ENCODE measurements around the gene TMEM45A. TPM values are rescaled to one million over a fixed set of nuclear protein-coding genes. Genes with fewer than 3 reads are reported as not detected.
"Not testable (repeated sequence)": the region's sequence is repeated elsewhere in the genome, so short reads cannot be mapped to it uniquely, and the experiment has no call there.

TMEM45A gene
- polyA plus RNA-seq, 1 donor, result 10.6 TPM

- no peaks in the 10 kb centered on the region for H3K36me3 ChIP-seq (ENCODE audit: control insufficient read depth, insufficient read depth, low read length)
- no peaks in the 10 kb centered on the region for H3K9me3 ChIP-seq (ENCODE audit: control insufficient read depth, low read depth, low read length)
- no CpG with 5 or more reads among the region's 1 CpG for WGBS (ENCODE audit: insufficient coverage, low lambda C conversion rate)
- H3K4me3 ChIP-seq (ENCODE audit: low read length), result no peak overlapping the region
- H3K4me1 ChIP-seq (ENCODE audit: control insufficient read depth, insufficient read depth, low read length), result no peaks in the 10 kb centered on the region
- H3K27ac ChIP-seq (ENCODE audit: low read length), result no peak overlapping the region
- no peak for DNase-seq
- H3K27me3 ChIP-seq (ENCODE audit: control insufficient read depth, insufficient read depth, low read length), result no peaks in the 10 kb centered on the region
These were observed 34.9 kb downstream of the TMEM45A start for GRCh38 chr3:100527347-100527735.

- H3K27ac ChIP-seq (ENCODE audit: low read length), result no peak overlapping the region
- H3K9me3 ChIP-seq (ENCODE audit: control insufficient read depth, low read depth, low read length), result no peaks in the 10 kb centered on the region
- no peak overlapping the region for H3K4me3 ChIP-seq (ENCODE audit: low read length)
- no CpG with 5 or more reads among the region's 3 CpGs for WGBS (ENCODE audit: insufficient coverage, low lambda C conversion rate)
- no peak for DNase-seq
- H3K27me3 ChIP-seq (ENCODE audit: control insufficient read depth, insufficient read depth, low read length), result no peaks in the 10 kb centered on the region
- no peaks in the 10 kb centered on the region for H3K36me3 ChIP-seq (ENCODE audit: control insufficient read depth, insufficient read depth, low read length)
- H3K4me1 ChIP-seq (ENCODE audit: control insufficient read depth, insufficient read depth, low read length), result no peaks in the 10 kb centered on the region
These were observed 38.7 kb downstream of the TMEM45A start for GRCh38 chr3:100531093-100531492.

- WGBS (ENCODE audit: insufficient coverage, low lambda C conversion rate), result 86% methylated on average over 2 of the region's 6 CpGs
These were observed 40.0 kb downstream of the TMEM45A start for GRCh38 chr3:100532411-100532810.

GRCh38 chr3:100533176-100533575 is 40.8 kb downstream of the TMEM45A start:
- H3K4me1 ChIP-seq (ENCODE audit: control insufficient read depth, insufficient read depth, low read length), result no peaks in the 10 kb centered on the region
- no peaks in the 10 kb centered on the region for H3K36me3 ChIP-seq (ENCODE audit: control insufficient read depth, insufficient read depth, low read length)
- no peaks in the 10 kb centered on the region for H3K9me3 ChIP-seq (ENCODE audit: control insufficient read depth, low read depth, low read length)
- WGBS (ENCODE audit: insufficient coverage, low lambda C conversion rate), result 80% methylated on average over 1 of the region's 3 CpGs
- no peaks in the 10 kb centered on the region for H3K27me3 ChIP-seq (ENCODE audit: control insufficient read depth, insufficient read depth, low read length)
- no peak overlapping the region for H3K4me3 ChIP-seq (ENCODE audit: low read length)
- H3K27ac ChIP-seq (ENCODE audit: low read length), result no peak overlapping the region
- no peak for DNase-seq

More at GRCh38 chr3:100532411-100532810, 40.0 kb downstream of the TMEM45A start:
- Histone ChIP-seq H3K4me1 (ENCODE audit: control insufficient read depth, insufficient read depth, low read length) (no peaks in the 10 kb centered on the region), H3K4me3 (ENCODE audit: low read length) (no peak overlapping the region), H3K36me3 (ENCODE audit: control insufficient read depth, insufficient read depth, low read length) (no peaks in the 10 kb centered on the region), H3K9me3 (ENCODE audit: control insufficient read depth, low read depth, low read length) (no peaks in the 10 kb centered on the region), H3K27me3 (ENCODE audit: control insufficient read depth, insufficient read depth, low read length) (no peaks in the 10 kb centered on the region), H3K27ac (ENCODE audit: low read length) (no peak overlapping the region)
- DNase-seq, result no peak

GRCh38 chr3:100535610-100535943 is 43.2 kb downstream of the TMEM45A start:
- H3K4me3 ChIP-seq (ENCODE audit: low read length), result no peak overlapping the region
- H3K36me3 ChIP-seq (ENCODE audit: control insufficient read depth, insufficient read depth, low read length), result no peaks in the 10 kb centered on the region
- H3K27me3 ChIP-seq (ENCODE audit: control insufficient read depth, insufficient read depth, low read length), result no peaks in the 10 kb centered on the region
- no peaks in the 10 kb centered on the region for H3K4me1 ChIP-seq (ENCODE audit: control insufficient read depth, insufficient read depth, low read length)
- no peaks in the 10 kb centered on the region for H3K9me3 ChIP-seq (ENCODE audit: control insufficient read depth, low read depth, low read length)
- DNase-seq, result no peak
- no peak overlapping the region for H3K27ac ChIP-seq (ENCODE audit: low read length)
- 100% methylated on average over 1 of the region's 1 CpG for WGBS (ENCODE audit: insufficient coverage, low lambda C conversion rate)

GRCh38 chr3:100536093-100536492 is 43.7 kb downstream of the TMEM45A start:
- Histone ChIP-seq H3K27me3 (ENCODE audit: control insufficient read depth, insufficient read depth, low read length) (no peaks in the 10 kb centered on the region), H3K4me1 (ENCODE audit: control insufficient read depth, insufficient read depth, low read length) (no peaks in the 10 kb centered on the region), H3K27ac (ENCODE audit: low read length) (no peak overlapping the region), H3K36me3 (ENCODE audit: control insufficient read depth, insufficient read depth, low read length) (no peaks in the 10 kb centered on the region), H3K9me3 (ENCODE audit: control insufficient read depth, low read depth, low read length) (no peaks in the 10 kb centered on the region), H3K4me3 (ENCODE audit: low read length) (no peak overlapping the region)
- 100% methylated on average over 1 of the region's 2 CpGs for WGBS (ENCODE audit: insufficient coverage, low lambda C conversion rate)
- DNase-seq, result no peak

- H3K36me3 ChIP-seq (ENCODE audit: control insufficient read depth, insufficient read depth, low read length), result no peaks in the 10 kb centered on the region
- H3K4me3 ChIP-seq (ENCODE audit: low read length), result no peak overlapping the region
- H3K27ac ChIP-seq (ENCODE audit: low read length), result no peak overlapping the region
- WGBS (ENCODE audit: insufficient coverage, low lambda C conversion rate), result 66% methylated on average over 2 of the region's 5 CpGs
- no peaks in the 10 kb centered on the region for H3K9me3 ChIP-seq (ENCODE audit: control insufficient read depth, low read depth, low read length)
- DNase-seq, result no peak
- H3K4me1 ChIP-seq (ENCODE audit: control insufficient read depth, insufficient read depth, low read length), result no peaks in the 10 kb centered on the region
- H3K27me3 ChIP-seq (ENCODE audit: control insufficient read depth, insufficient read depth, low read length), result no peaks in the 10 kb centered on the region
These were observed 45.4 kb downstream of the TMEM45A start for GRCh38 chr3:100537646-100538338.

GRCh38 chr3:100538339-100538706 is 45.9 kb downstream of the TMEM45A start:
- no peaks in the 10 kb centered on the region for H3K36me3 ChIP-seq (ENCODE audit: control insufficient read depth, insufficient read depth, low read length)
- no peaks in the 10 kb centered on the region for H3K4me1 ChIP-seq (ENCODE audit: control insufficient read depth, insufficient read depth, low read length)
- no peak overlapping the region for H3K4me3 ChIP-seq (ENCODE audit: low read length)
- no peaks in the 10 kb centered on the region for H3K9me3 ChIP-seq (ENCODE audit: control insufficient read depth, low read depth, low read length)
- WGBS (ENCODE audit: insufficient coverage, low lambda C conversion rate), result no CpG with 5 or more reads among the region's 1 CpG
- DNase-seq, result no peak
- no peaks in the 10 kb centered on the region for H3K27me3 ChIP-seq (ENCODE audit: control insufficient read depth, insufficient read depth, low read length)
- H3K27ac ChIP-seq (ENCODE audit: low read length), result no peak overlapping the region

GRCh38 chr3:100540791-100541334 is 48.4 kb downstream of the TMEM45A start:
- WGBS (ENCODE audit: insufficient coverage, low lambda C conversion rate), result 92% methylated on average over 2 of the region's 2 CpGs
- H3K27me3 ChIP-seq (ENCODE audit: control insufficient read depth, insufficient read depth, low read length), result no peaks in the 10 kb centered on the region
- no peak for DNase-seq
- H3K4me3 ChIP-seq (ENCODE audit: low read length), result no peak overlapping the region
- H3K9me3 ChIP-seq (ENCODE audit: control insufficient read depth, low read depth, low read length), result no peaks in the 10 kb centered on the region
- H3K4me1 ChIP-seq (ENCODE audit: control insufficient read depth, insufficient read depth, low read length), result no peaks in the 10 kb centered on the region
- no peaks in the 10 kb centered on the region for H3K36me3 ChIP-seq (ENCODE audit: control insufficient read depth, insufficient read depth, low read length)
- no peak overlapping the region for H3K27ac ChIP-seq (ENCODE audit: low read length)

- H3K27ac ChIP-seq (ENCODE audit: low read length); H3K4me3 ChIP-seq (ENCODE audit: low read length); H3K36me3 ChIP-seq (ENCODE audit: control insufficient read depth, insufficient read depth, low read length); H3K4me1 ChIP-seq (ENCODE audit: control insufficient read depth, insufficient read depth, low read length); DNase-seq; H3K27me3 ChIP-seq (ENCODE audit: control insufficient read depth, insufficient read depth, low read length); H3K9me3 ChIP-seq (ENCODE audit: control insufficient read depth, low read depth, low read length): not testable (repeated sequence)
- no CpG with 5 or more reads among the region's 3 CpGs for WGBS (ENCODE audit: insufficient coverage, low lambda C conversion rate)
These were observed 49.0 kb downstream of the TMEM45A start for GRCh38 chr3:100541428-100541827.

GRCh38 chr3:100545371-100545770 is 53.0 kb downstream of the TMEM45A start:
- no peak overlapping the region for H3K4me3 ChIP-seq (ENCODE audit: low read length)
- H3K36me3 ChIP-seq (ENCODE audit: control insufficient read depth, insufficient read depth, low read length), result no peaks in the 10 kb centered on the region
- H3K9me3 ChIP-seq (ENCODE audit: control insufficient read depth, low read depth, low read length), result no peaks in the 10 kb centered on the region
- 100% methylated on average over 1 of the region's 2 CpGs for WGBS (ENCODE audit: insufficient coverage, low lambda C conversion rate)
- H3K27ac ChIP-seq (ENCODE audit: low read length), result no peak overlapping the region
- H3K4me1 ChIP-seq (ENCODE audit: control insufficient read depth, insufficient read depth, low read length), result peaks cover 5% of the 10 kb centered on the region
- DNase-seq, result no peak
- no peaks in the 10 kb centered on the region for H3K27me3 ChIP-seq (ENCODE audit: control insufficient read depth, insufficient read depth, low read length)
